SJCRH30 (cell line): ENCODE data around the gene KRTAP21-1. TPM values are rescaled to one million over a fixed set of nuclear protein-coding genes. Genes with fewer than 3 reads are reported as not detected.
"Not testable (repeated sequence)": the region's sequence is repeated elsewhere in the genome, so short reads cannot be mapped to it uniquely, and the experiment has no call there.

Source experiments
- DNase-seq, 2 experiments: peaks; one replicate each; pipeline ENCODE4 v3.0.0-alpha.2; 2015 to 2020
- H3K27ac ChIP-seq: fragments of 250-450 bp; sonication (Bioruptor Pico); 2 replicates; pipeline ENCODE4 v1.5.1; 2020; ENCODE audit warnings: mild to moderate bottlenecking, moderate library complexity
- H3K27me3 ChIP-seq: fragments of 250-450 bp; sonication (Bioruptor Pico); 2 replicates; pipeline ENCODE4 v1.5.1; 2020; ENCODE audit warnings: mild to moderate bottlenecking, moderate library complexity
- H3K36me3 ChIP-seq: fragments of 250-450 bp; sonication (Bioruptor Pico); 2 replicates; pipeline ENCODE4 v1.5.1; 2020; ENCODE audit warnings: mild to moderate bottlenecking, moderate library complexity
- H3K4me1 ChIP-seq: fragments of 250-450 bp; sonication (Bioruptor Pico); 2 replicates; pipeline ENCODE4 v1.5.1; 2020; ENCODE audit warnings: mild to moderate bottlenecking, moderate library complexity
- H3K4me3 ChIP-seq: fragments of 250-450 bp; sonication (Bioruptor Pico); 2 replicates; pipeline ENCODE4 v1.5.1; 2020; ENCODE audit warnings: mild to moderate bottlenecking, moderate library complexity
- H3K9me3 ChIP-seq: fragments of 250-450 bp; sonication (Bioruptor Pico); replicated peaks from 2 replicates; pipeline ENCODE4 v1.5.1; 2020; ENCODE audit warnings: mild to moderate bottlenecking, moderate library complexity
- total RNA-seq: library from RNA; depleted of rRNA; stranded (reverse); fragments of >200 nt; shearing (Covaris generic); gene quantifications from 2 replicates; pipeline ENCODE4 v1.2.3, GENCODE V29; 2014; rRNA removed

Gene KRTAP21-1
- total RNA-seq: not detected in 2 replicates

DNA sequence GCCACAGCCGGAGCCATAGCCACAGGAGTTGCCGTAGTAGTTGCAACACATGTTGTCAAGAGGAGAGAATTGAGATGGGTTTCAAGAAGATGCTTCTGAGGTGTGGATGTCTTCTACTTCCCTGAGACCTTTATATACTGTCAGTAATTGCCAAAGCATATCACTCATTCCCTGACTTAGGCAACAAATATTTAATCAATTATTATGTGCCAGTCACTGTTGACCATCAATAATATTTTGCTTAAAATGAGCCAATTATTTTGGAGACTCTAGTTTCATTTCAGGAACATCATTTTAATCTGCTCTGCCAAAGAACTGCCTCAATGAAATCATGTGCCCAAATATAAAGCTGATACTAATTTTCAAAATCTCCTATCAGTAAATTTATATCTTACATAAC, at the start of gene KRTAP21-1:
Gene KRTAP21-1 (minus strand): TSS at position 101 of the 400 bp plus-strand sequence. CDS start 50 bp downstream, at position 51.
- H3K4me1 ChIP-seq: not testable (repeated sequence)

GRCh38 chr21:30800605-30801004, 45.4 kb upstream of the KRTAP21-1 start:
- Histone ChIP-seq H3K9me3 (no peaks in the 10 kb centered on the region), H3K27ac (no peak overlapping the region)
- DNase-seq: no peak

More for the DNA sequence above, at the start of gene KRTAP21-1:
- DNase-seq, H3K9me3 ChIP-seq, H3K4me3 ChIP-seq, H3K27me3 ChIP-seq, H3K27ac ChIP-seq, H3K36me3 ChIP-seq: not testable (repeated sequence)

DNA sequence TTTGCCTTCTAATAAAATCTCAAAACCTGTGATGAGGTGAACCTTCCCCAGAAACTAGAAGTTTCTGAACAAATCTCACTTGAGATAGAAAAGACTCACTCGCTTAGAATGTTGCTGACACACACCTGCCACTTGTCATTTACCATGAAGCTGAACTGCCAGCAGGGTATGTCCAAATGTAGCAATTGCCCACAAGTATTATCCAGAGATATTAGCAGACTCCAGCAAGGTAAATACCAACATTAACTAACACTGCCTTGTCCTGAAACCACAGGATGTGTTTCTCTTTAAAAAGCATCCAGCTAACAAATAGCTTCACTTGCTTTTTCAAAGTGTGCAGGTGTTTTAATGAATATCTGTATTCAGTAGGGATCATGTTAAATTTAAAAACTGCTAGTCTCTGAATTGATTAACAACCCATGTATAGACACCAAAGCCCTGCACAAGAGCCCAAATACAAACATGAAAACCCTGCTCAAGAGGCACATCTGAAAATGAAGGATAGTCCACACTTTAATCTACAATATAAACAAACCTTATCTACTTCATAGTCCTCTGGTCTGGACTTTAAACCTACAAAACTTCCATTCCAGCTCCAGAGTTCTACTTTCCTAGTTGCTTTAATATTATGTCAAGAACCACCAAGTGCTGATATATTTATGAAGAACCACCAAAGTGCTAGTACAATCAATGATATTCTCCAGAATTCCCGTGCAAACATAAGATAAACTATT, 38.5 kb upstream of the KRTAP21-1 start:
- no peaks in the 10 kb centered on the region for H3K9me3 ChIP-seq
- no peak overlapping the region for H3K4me3 ChIP-seq
- H3K4me1 ChIP-seq: no peaks in the 10 kb centered on the region
- no peak overlapping the region for H3K27ac ChIP-seq
- 0 out of 2 replicates have a peak, but pooled peaks cover 5% of the 10 kb centered on the region for H3K27me3 ChIP-seq
- H3K36me3 ChIP-seq: no peaks in the 10 kb centered on the region
- no peak for DNase-seq

More at GRCh38 chr21:30800605-30801004, 45.4 kb upstream of the KRTAP21-1 start:
- Histone ChIP-seq H3K4me3 (no peak overlapping the region), H3K36me3 (no peaks in the 10 kb centered on the region), H3K4me1 (no peaks in the 10 kb centered on the region), H3K27me3 (no peaks in the 10 kb centered on the region)

DNA sequence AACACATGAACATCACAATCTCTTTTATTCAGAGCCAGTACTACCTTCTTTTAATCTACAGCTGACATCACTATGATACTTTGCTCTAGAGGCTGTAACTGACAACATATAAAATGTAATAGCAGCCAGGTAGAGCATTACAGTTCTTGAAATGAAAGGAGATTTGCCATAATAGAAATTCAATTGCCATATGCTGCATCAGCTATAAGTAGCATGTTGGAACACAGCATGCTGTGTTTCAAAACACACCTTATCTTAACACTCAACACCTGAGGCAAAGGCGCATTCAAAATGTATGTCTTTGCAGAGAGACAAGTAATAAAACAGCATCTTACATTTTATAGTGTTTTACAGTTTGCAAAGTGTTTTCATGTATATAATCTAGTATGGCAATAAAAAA, 24.0 kb upstream of the KRTAP21-1 start:
- Histone ChIP-seq H3K36me3 (no peaks in the 10 kb centered on the region), H3K4me3 (no peak overlapping the region), H3K27ac (no peak overlapping the region), H3K27me3 (peaks cover 19% of the 10 kb centered on the region), H3K9me3 (no peaks in the 10 kb centered on the region), H3K4me1 (no peaks in the 10 kb centered on the region)
- no peak for DNase-seq

- H3K36me3 ChIP-seq: no peaks in the 10 kb centered on the region
- no peak overlapping the region for H3K4me3 ChIP-seq
- peaks cover 9% of the 10 kb centered on the region; the same call in 1 of the 2 replicates for H3K27me3 ChIP-seq
- H3K27ac ChIP-seq: no peak overlapping the region
- H3K4me1 ChIP-seq: no peaks in the 10 kb centered on the region
- no peaks in the 10 kb centered on the region for H3K9me3 ChIP-seq
- DNase-seq: no peak
Measured at GRCh38 chr21:30769724-30770431, 14.7 kb upstream of the KRTAP21-1 start.

- Histone ChIP-seq H3K9me3 (no peaks in the 10 kb centered on the region), H3K36me3 (no peaks in the 10 kb centered on the region), H3K4me1 (no peaks in the 10 kb centered on the region), H3K27ac (no peak overlapping the region), H3K4me3 (no peak overlapping the region), H3K27me3 (peaks cover 6% of the 10 kb centered on the region; the same call in 1 of the 2 replicates)
- no peak for DNase-seq
Measured at GRCh38 chr21:30760776-30761175, 5.5 kb upstream of the KRTAP21-1 start.

- DNase-seq: no peak
Measured at GRCh38 chr21:30758306-30758705, 3.1 kb upstream of the KRTAP21-1 start.

DNA sequence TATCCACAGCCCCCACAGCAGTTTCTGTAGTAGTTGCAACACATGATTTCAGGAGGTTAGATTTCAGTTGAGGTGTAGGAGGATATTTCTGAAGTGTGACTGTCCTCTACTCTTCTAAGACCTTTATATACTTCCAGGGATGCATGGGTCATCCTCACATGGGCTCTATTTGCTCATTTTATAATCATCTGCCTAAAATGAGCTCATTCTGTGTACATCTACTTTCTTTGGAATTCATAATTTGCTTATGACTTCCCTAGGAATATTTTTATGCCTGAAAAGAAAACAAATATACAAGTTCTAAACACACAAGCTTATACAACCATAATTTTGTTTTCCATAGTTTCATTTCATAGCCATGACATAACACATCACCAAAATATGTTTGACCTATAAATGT, 8.1 kb downstream of the KRTAP21-1 start, which contains the start of gene KRTAP21-2:
Gene KRTAP21-2 (minus strand): TSS at position 101 of the 400 bp plus-strand sequence. CDS start 57 bp downstream, at position 44.
- no peak for DNase-seq
- Histone ChIP-seq H3K4me3 (no peak within 1 kb of the TSS), H3K9me3 (no peaks in the 10 kb centered on the region), H3K4me1 (no peaks in the 10 kb centered on the region), H3K27ac (no peak within 1 kb of the TSS), H3K36me3 (no peaks in the 10 kb centered on the region), H3K27me3 (no peaks in the 10 kb centered on the region)

More at GRCh38 chr21:30758306-30758705, 3.1 kb upstream of the KRTAP21-1 start:
- H3K27ac ChIP-seq: no peak overlapping the region
- no peak overlapping the region for H3K4me3 ChIP-seq
- H3K9me3 ChIP-seq: no peaks in the 10 kb centered on the region
- H3K27me3 ChIP-seq: peaks cover 6% of the 10 kb centered on the region; the same call in 1 of the 2 replicates
- H3K4me1 ChIP-seq: no peaks in the 10 kb centered on the region
- H3K36me3 ChIP-seq: no peaks in the 10 kb centered on the region

DNA sequence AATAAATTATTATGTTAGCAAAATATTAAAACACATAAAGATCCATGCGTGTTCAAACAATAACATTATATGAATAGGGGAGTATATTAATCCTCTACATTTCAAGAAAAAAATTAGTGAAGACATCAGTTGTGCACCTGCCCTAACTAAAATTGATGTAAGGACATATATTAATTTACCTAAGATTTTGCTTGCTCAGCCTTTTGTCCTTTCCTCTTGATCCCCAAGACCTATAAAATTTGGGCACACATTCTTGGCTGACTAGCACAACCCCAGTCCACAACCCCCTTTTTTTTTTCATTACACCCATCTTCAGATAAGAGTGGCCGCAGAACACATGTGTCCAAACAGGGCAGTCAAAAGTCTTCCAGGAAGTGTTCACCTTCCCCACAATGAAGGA, 14.8 kb downstream of the KRTAP21-1 start:
- DNase-seq: no peak
- Histone ChIP-seq H3K4me3 (no peak overlapping the region), H3K36me3 (no peaks in the 10 kb centered on the region), H3K27me3 (no peaks in the 10 kb centered on the region), H3K9me3 (no peaks in the 10 kb centered on the region), H3K27ac (no peak overlapping the region), H3K4me1 (no peaks in the 10 kb centered on the region)

DNA sequence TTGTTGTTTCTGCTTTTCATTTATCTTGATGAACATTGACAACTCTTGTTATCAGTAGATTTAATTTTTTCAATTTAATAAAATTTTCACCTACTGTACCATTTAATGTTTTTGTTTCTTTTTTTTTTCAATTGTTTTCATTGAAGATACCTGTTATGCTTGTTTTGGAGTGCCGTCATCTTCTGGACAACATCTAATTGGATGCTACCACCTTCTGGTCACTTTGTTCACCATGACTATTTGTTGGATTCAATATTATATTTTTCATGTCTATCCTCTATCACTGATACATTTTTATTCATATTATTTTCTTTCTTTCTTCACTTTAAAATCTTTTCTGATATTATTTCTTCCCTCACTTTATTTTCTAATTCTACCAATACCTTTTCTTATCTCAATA, 22.2 kb downstream of the KRTAP21-1 start:
- Histone ChIP-seq H3K9me3 (no peaks in the 10 kb centered on the region), H3K27me3 (peaks cover 3% of the 10 kb centered on the region; the same call in 1 of the 2 replicates), H3K36me3 (no peaks in the 10 kb centered on the region), H3K27ac (no peak overlapping the region), H3K4me3 (no peak overlapping the region), H3K4me1 (no peaks in the 10 kb centered on the region)
- DNase-seq: peak in 1 of 2 experiments; percentile 7

- Histone ChIP-seq H3K4me3 (no peak overlapping the region), H3K27ac (no peak overlapping the region), H3K36me3 (no peaks in the 10 kb centered on the region), H3K9me3 (no peaks in the 10 kb centered on the region), H3K4me1 (no peaks in the 10 kb centered on the region), H3K27me3 (no peaks in the 10 kb centered on the region)
- no peak for DNase-seq
Measured at GRCh38 chr21:30726726-30727125, 28.5 kb downstream of the KRTAP21-1 start.

DNA sequence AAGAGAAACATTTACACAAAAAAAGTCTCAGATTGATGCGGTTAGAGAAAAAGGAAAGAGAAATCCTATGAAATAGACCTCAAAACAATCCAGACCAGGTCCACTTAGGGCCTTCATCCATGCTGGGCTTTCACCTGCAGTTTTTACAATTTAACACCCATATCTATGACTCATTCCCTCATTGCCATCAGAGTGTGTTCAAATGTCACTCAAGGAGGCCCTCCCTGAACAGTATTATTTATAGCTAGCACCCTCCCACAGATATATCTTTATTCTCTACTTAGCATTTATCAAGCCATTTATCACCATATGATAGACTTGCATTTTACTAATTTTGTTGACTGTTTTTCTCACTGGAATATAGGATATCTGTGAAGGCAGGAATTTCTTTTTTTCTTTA, 35.8 kb downstream of the KRTAP21-1 start:
- H3K27me3 ChIP-seq: no peaks in the 10 kb centered on the region

DNA sequence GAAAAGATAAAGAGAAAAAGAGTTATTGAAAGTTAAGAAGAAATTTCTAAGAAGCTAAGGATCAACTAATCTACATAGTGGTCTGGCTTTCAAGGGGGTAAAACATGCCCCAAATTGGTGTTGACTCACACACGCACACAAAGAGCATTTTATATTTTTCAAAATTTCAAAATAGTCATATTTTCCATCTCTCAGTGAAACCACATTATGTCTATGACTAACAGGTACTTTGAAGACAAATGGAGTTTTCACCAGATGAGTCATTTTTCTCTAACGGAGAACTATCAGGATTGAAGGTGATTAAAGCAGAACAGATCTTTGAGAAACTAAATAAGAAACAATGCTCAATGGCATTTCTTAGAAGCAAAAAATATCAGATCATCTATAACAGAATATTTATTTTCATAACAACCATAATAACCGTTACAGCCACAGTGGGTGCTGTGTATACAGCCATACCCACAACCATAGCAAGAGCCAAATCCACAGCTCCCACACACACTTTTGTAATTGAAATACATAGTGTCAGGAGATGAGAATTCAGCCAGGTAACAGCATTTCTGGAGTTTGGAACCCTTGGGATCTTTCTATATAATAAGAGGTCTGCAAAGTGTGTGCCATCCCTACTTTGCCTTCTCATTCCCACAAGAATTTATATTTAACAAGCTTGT, 36.9 kb downstream of the KRTAP21-1 start, which contains the start of gene KRTAP21-3:
Gene KRTAP21-3 (minus strand): TSS at position 539 of the 671 bp plus-strand sequence. CDS start 18 bp downstream, at position 521.
- peak in 1 of 2 experiments; percentile 16 for DNase-seq
- H3K9me3 ChIP-seq: no peaks in the 10 kb centered on the region
- H3K36me3 ChIP-seq: no peaks in the 10 kb centered on the region
- no peak within 1 kb of the TSS for H3K27ac ChIP-seq
- peaks cover 16% of the 10 kb centered on the region for H3K4me1 ChIP-seq
- no peak within 1 kb of the TSS for H3K4me3 ChIP-seq
- no peaks in the 10 kb centered on the region for H3K27me3 ChIP-seq

More for the DNA sequence above, 35.8 kb downstream of the KRTAP21-1 start:
- Histone ChIP-seq H3K27ac (no peak overlapping the region), H3K4me3 (no peak overlapping the region), H3K4me1 (peaks cover 8% of the 10 kb centered on the region), H3K36me3 (no peaks in the 10 kb centered on the region), H3K9me3 (no peaks in the 10 kb centered on the region)
- DNase-seq: no peak

DNA sequence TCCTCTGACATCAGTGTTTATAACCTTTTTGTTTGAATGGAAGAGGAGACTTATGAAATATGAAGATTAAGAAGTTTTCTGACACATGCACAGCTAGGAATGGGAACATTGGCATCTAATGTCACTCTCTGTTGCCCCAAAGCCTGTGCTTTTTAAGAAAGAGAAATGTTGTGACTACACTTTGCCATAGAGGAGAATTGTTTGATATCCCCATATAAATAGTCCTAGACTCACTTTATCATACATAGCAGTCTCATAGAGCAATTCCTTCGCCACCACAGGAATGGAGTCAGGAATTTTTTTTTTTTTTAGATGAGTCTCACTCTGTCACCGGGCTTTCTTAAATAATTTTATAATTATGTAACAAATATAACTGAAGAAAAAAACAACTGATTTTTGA, 38.1 kb downstream of the KRTAP21-1 start:
- no peak for DNase-seq
- H3K9me3 ChIP-seq: no peaks in the 10 kb centered on the region
- peaks cover 18% of the 10 kb centered on the region for H3K4me1 ChIP-seq
- no peaks in the 10 kb centered on the region for H3K27me3 ChIP-seq
- no peaks in the 10 kb centered on the region for H3K36me3 ChIP-seq
- H3K27ac ChIP-seq: no peak overlapping the region
- no peak overlapping the region for H3K4me3 ChIP-seq
